Measurements from ENCODE around the gene BAZ2B.

The BAZ2B gene

DNA sequence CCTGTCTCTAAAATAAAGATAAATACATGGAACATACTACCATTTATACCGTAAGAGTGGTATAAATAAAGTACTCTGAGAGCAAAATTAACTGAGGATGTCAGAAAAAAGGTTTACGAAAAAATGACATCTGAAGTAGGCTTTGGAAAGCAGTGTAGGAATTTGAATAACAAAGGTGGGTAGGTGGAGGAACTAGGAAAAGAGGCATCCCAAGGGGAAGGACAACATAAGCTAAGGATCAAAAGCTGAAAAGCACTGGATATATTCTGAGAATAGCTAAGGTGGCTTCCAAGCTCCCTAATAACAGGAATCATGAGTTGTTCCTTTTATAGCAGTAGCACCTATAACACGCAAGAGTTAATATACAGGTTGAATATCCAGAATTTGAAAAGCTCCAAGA lies 91.3 kb downstream of the BAZ2B start:
- H3K79me2 ChIP-seq (ENCODE audit: insufficient read depth, low read length) = no peaks in the 10 kb centered on the region
- TF ChIP-seq CTCF (conservative IDR thresholded peaks at IDR 0.05; ENCODE audit: low read length) (no peak), EZH2phosphoT487 (IDR thresholded peaks at IDR 0.05; ENCODE audit: borderline replicate concordance) (no peak)
- no peaks in the 10 kb centered on the region for H3K4me1 ChIP-seq (ENCODE audit: insufficient read depth, low read length, poor library complexity, severe bottlenecking)
- no peak overlapping the region for H3K9ac ChIP-seq (ENCODE audit: low read depth, low read length, poor library complexity, severe bottlenecking)
- H3F3A ChIP-seq (ENCODE audit: low read depth) = no peaks in the 10 kb centered on the region
- H3K36me3 ChIP-seq (ENCODE audit: insufficient read depth, low read length) = no peaks in the 10 kb centered on the region
- H3K9me3 ChIP-seq (ENCODE audit: insufficient read depth, low read depth, low read length) = no peaks in the 10 kb centered on the region
- no peaks in the 10 kb centered on the region for H3K27me3 ChIP-seq (ENCODE audit: insufficient read depth, low read length, poor library complexity, severe bottlenecking)
- H2AFZ ChIP-seq (ENCODE audit: low read length) = no peak overlapping the region
- no peaks in the 10 kb centered on the region for H3K9me2 ChIP-seq (replicated peaks; ENCODE audit: low read depth, low read length)
- H3K4me3 ChIP-seq (ENCODE audit: low read length, poor library complexity, severe bottlenecking) = no peak overlapping the region
- no peak overlapping the region for H3K4me2 ChIP-seq (ENCODE audit: low read depth, low read length, poor library complexity, severe bottlenecking)
- no peaks in the 10 kb centered on the region for H4K20me1 ChIP-seq (ENCODE audit: insufficient read depth, low read length, poor library complexity, severe bottlenecking)

DNA sequence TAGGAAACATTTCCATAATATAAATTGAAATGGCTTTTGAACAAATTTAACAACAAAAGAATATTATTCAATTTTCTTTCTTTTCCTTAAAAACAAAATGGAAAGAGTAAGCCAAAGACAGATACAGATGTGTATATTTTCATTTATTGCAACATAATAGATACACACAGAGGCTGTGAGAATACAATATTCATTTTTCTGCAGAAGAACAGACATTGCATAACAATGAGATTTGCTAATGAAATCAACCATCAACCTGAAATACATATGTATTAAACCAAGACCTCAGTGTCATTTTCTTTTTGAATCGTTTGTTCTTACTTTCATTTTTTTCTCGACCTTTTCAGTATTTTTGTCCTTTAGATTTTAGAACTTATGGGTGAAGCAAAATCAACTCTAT lies 95.1 kb downstream of the BAZ2B start:
- no peak overlapping the region for H3K4me2 ChIP-seq (ENCODE audit: low read depth, low read length, poor library complexity, severe bottlenecking)
- H3K27me3 ChIP-seq (ENCODE audit: insufficient read depth, low read length, poor library complexity, severe bottlenecking) = no peaks in the 10 kb centered on the region
- H3K9ac ChIP-seq (ENCODE audit: low read depth, low read length, poor library complexity, severe bottlenecking) = no peak overlapping the region
- H3K4me3 ChIP-seq (ENCODE audit: low read length, poor library complexity, severe bottlenecking) = no peak overlapping the region
- H3K9me3 ChIP-seq (ENCODE audit: insufficient read depth, low read depth, low read length) = no peaks in the 10 kb centered on the region
- H3F3A ChIP-seq (ENCODE audit: low read depth) = no peaks in the 10 kb centered on the region
- H3K79me2 ChIP-seq (ENCODE audit: insufficient read depth, low read length) = no peaks in the 10 kb centered on the region
- no peak for TF ChIP-seq CTCF (conservative IDR thresholded peaks at IDR 0.05; ENCODE audit: low read length)
- no peak for TF ChIP-seq EZH2phosphoT487 (IDR thresholded peaks at IDR 0.05; ENCODE audit: borderline replicate concordance)
- H4K20me1 ChIP-seq (ENCODE audit: insufficient read depth, low read length, poor library complexity, severe bottlenecking) = no peaks in the 10 kb centered on the region
- no peaks in the 10 kb centered on the region for H3K9me2 ChIP-seq (replicated peaks; ENCODE audit: low read depth, low read length)
- H3K4me1 ChIP-seq (ENCODE audit: insufficient read depth, low read length, poor library complexity, severe bottlenecking) = peaks cover 21% of the 10 kb centered on the region
- no peaks in the 10 kb centered on the region for H3K36me3 ChIP-seq (ENCODE audit: insufficient read depth, low read length)
- H2AFZ ChIP-seq (ENCODE audit: low read length) = no peak overlapping the region

GRCh38 chr2:159518321-159519005 lies 97.9 kb downstream of the BAZ2B start:
- Histone ChIP-seq H3K27me3 (ENCODE audit: insufficient read depth, low read length, poor library complexity, severe bottlenecking) (no peaks in the 10 kb centered on the region), H2AFZ (ENCODE audit: low read length) (no peak overlapping the region; the same call in 1 of the 2 replicates), H3K9me2 (replicated peaks; ENCODE audit: low read depth, low read length) (no peaks in the 10 kb centered on the region), H3K79me2 (ENCODE audit: insufficient read depth, low read length) (peaks cover 19% of the 10 kb centered on the region), H3K9me3 (ENCODE audit: insufficient read depth, low read depth, low read length) (no peaks in the 10 kb centered on the region), H3F3A (ENCODE audit: low read depth) (no peaks in the 10 kb centered on the region), H3K4me2 (ENCODE audit: low read depth, low read length, poor library complexity, severe bottlenecking) (no peak overlapping the region), H3K4me1 (ENCODE audit: insufficient read depth, low read length, poor library complexity, severe bottlenecking) (peaks cover 42% of the 10 kb centered on the region), H3K36me3 (ENCODE audit: insufficient read depth, low read length) (no peaks in the 10 kb centered on the region), H4K20me1 (ENCODE audit: insufficient read depth, low read length, poor library complexity, severe bottlenecking) (no peaks in the 10 kb centered on the region), H3K9ac (ENCODE audit: low read depth, low read length, poor library complexity, severe bottlenecking) (no peak overlapping the region), H3K4me3 (ENCODE audit: low read length, poor library complexity, severe bottlenecking) (no peak overlapping the region)
- no peak for TF ChIP-seq EZH2phosphoT487 (IDR thresholded peaks at IDR 0.05; ENCODE audit: borderline replicate concordance)
- no peak for TF ChIP-seq CTCF (conservative IDR thresholded peaks at IDR 0.05; ENCODE audit: low read length)

Data from Loucy (cell line).